ENCODE results near the gene ZSCAN21. TPM values are rescaled to one million over a fixed set of nuclear protein-coding genes. Genes with fewer than 3 reads are reported as not detected.

ZSCAN21 gene
- total RNA-seq, 1 donor from 2014 or later = 6.1 TPM

Small RNA genes within 50 kb of the gene (microRNA-seq; reads per million reads assigned to microRNA genes)
- 1,362 reads per million, percentile 86 among the genes with 10 or more reads in this experiment for gene MIR106B
- gene MIR25 = 326 reads per million, percentile 73 among the genes with 10 or more reads in this experiment
- 1,052 reads per million, percentile 84 among the genes with 10 or more reads in this experiment for gene MIR93

Other genes starting within 250 kb of the ZSCAN21 start
- not detected for gene CYP3A43, start 221.8 kb upstream of the ZSCAN21 start, total RNA-seq
- gene OR2AE1, start 172.7 kb upstream of the ZSCAN21 start, total RNA-seq = not detected
- 7.8 TPM for gene TRIM4, start 130.2 kb upstream of the ZSCAN21 start, total RNA-seq
- gene GJC3, start 120.2 kb upstream of the ZSCAN21 start, total RNA-seq = not detected
- 114 TPM for gene AZGP1, start 73.7 kb upstream of the ZSCAN21 start, total RNA-seq
- 52.3 TPM for gene ZKSCAN1, start 34.2 kb upstream of the ZSCAN21 start, total RNA-seq
- gene ZNF3, start 31.9 kb downstream of the ZSCAN21 start, total RNA-seq = 14.5 TPM
- 86.4 TPM for gene COPS6, start 39.2 kb downstream of the ZSCAN21 start, total RNA-seq
- 20.5 TPM for gene MCM7, start 51.6 kb downstream of the ZSCAN21 start, total RNA-seq
- 13.7 TPM for gene AP4M1, start 51.9 kb downstream of the ZSCAN21 start, total RNA-seq
- 26.6 TPM for gene TAF6, start 69.6 kb downstream of the ZSCAN21 start, total RNA-seq
- 9.7 TPM for gene CNPY4, start 69.9 kb downstream of the ZSCAN21 start, total RNA-seq
- gene MBLAC1, start 77.2 kb downstream of the ZSCAN21 start, total RNA-seq = 1.5 TPM
- 89.1 TPM for gene LAMTOR4, start 99.1 kb downstream of the ZSCAN21 start, total RNA-seq
- 11.4 TPM for gene TRAPPC14, start 108.9 kb downstream of the ZSCAN21 start, total RNA-seq
- 1.5 TPM for gene GAL3ST4, start 118.8 kb downstream of the ZSCAN21 start, total RNA-seq
- gene GPC2, start 127.6 kb downstream of the ZSCAN21 start, total RNA-seq = 0.92 TPM
- gene STAG3, start 128.1 kb downstream of the ZSCAN21 start, total RNA-seq = 0.43 TPM
- not detected for gene PVRIG, start 170.2 kb downstream of the ZSCAN21 start, total RNA-seq